Karpas-422 (cell line): ENCODE data around the gene PTGS1. TPM values are rescaled to one million over a fixed set of nuclear protein-coding genes. Genes with fewer than 3 reads are reported as not detected.

Experiments used
- DNase-seq: peaks from one replicate; pipeline ENCODE4 v3.0.0-alpha.2; 2015
- H2AFZ ChIP-seq: fragments of 200-600 bp; sonication (generic); 2 replicates; pipeline ENCODE4 v1.6.1; 2014; ENCODE audit warnings: antibody characterized with exemption, low read length, mixed read lengths
- H3K27ac ChIP-seq: fragments of 200-600 bp; sonication (generic); 2 replicates; pipeline ENCODE4 v1.5.1; 2014; ENCODE audit warnings: mild to moderate bottlenecking, low read length, moderate library complexity
- H3K27me3 ChIP-seq: fragments of 200-600 bp; sonication (generic); 2 replicates; pipeline ENCODE4 v1.6.1; 2014; ENCODE audit warnings: low read length, mixed read lengths
- H3K36me3 ChIP-seq: fragments of 200-600 bp; sonication (generic); 2 replicates; pipeline ENCODE4 v1.6.1; 2014; ENCODE audit warnings: low read length, mixed read lengths; ENCODE audit not compliant: insufficient read depth
- H3K4me1 ChIP-seq: fragments of 200-600 bp; sonication (generic); 2 replicates; pipeline ENCODE4 v1.6.1; 2014; ENCODE audit warnings: mild to moderate bottlenecking, low read length, mixed read lengths
- H3K4me2 ChIP-seq: fragments of 200-600 bp; sonication (generic); 2 replicates; pipeline ENCODE4 v1.6.1; 2014; ENCODE audit warnings: low read length, low read depth, mild to moderate bottlenecking; ENCODE audit not compliant: poor library complexity, severe bottlenecking
- H3K4me3 ChIP-seq: fragments of 200-600 bp; sonication (generic); 2 replicates; pipeline ENCODE4 v1.5.1; 2014; ENCODE audit warnings: mild to moderate bottlenecking, antibody characterized with exemption, low read length, mixed read lengths
- H3K79me2 ChIP-seq: fragments of 200-600 bp; sonication (generic); 2 replicates; pipeline ENCODE4 v1.6.1; 2014; ENCODE audit warnings: mild to moderate bottlenecking, low read length, mixed read lengths
- H3K9ac ChIP-seq: fragments of 200-600 bp; sonication (generic); 2 replicates; pipeline ENCODE4 v1.6.0; 2014; ENCODE audit warnings: low read length
- H3K9me2 ChIP-seq: fragments of 200-600 bp; sonication (generic), shearing (Covaris generic); replicated peaks from 2 replicates; pipeline ENCODE4 v1.6.0; 2014; ENCODE audit warnings: mild to moderate bottlenecking, low read length, moderate library complexity; ENCODE audit not compliant: insufficient read depth
- H3K9me3 ChIP-seq: fragments of 300-700, 200-600 bp; sonication (generic); 2 replicates; pipeline ENCODE4 v1.6.1; 2014; ENCODE audit warnings: low read length, mixed read lengths
- H4K20me1 ChIP-seq: fragments of 200-600 bp; sonication (generic); 2 replicates; pipeline ENCODE4 v1.6.1; 2014; ENCODE audit warnings: mild to moderate bottlenecking, antibody characterized with exemption, low read length, low read depth; ENCODE audit not compliant: insufficient read depth
- small RNA-seq: library from RNA; depleted of rRNA; stranded (forward); fragments of <200 nt; gene quantifications from one replicate; pipeline ENCODE3, GENCODE V24; 2014
- total RNA-seq: library from RNA; depleted of rRNA; stranded (reverse); fragments of >200 nt; shearing (Covaris generic); gene quantifications from 2 replicates; pipeline ENCODE4 v1.2.3, GENCODE V29; 2014; ENCODE audit warnings: low replicate concordance; rRNA removed

The PTGS1 gene
- total RNA-seq, 1 experiment from 2014 or later = not detected

- no peak for DNase-seq
- peaks cover 10% of the 10 kb centered on the region for H3K4me1 ChIP-seq
- no peaks in the 10 kb centered on the region for H4K20me1 ChIP-seq
- H3K9ac ChIP-seq = no peak overlapping the region
- H3K27me3 ChIP-seq = peaks cover under 1% of the 10 kb centered on the region; the same call in 1 of the 2 replicates
- H2AFZ ChIP-seq = no peak overlapping the region
- no peaks in the 10 kb centered on the region for H3K9me2 ChIP-seq
- H3K27ac ChIP-seq = no peak overlapping the region
- H3K4me2 ChIP-seq = no peak overlapping the region
- no peaks in the 10 kb centered on the region for H3K9me3 ChIP-seq
- H3K79me2 ChIP-seq = no peaks in the 10 kb centered on the region
- H3K4me3 ChIP-seq = no peak overlapping the region
- no peaks in the 10 kb centered on the region for H3K36me3 ChIP-seq
Measured at GRCh38 chr9:122425087-122425486, 54.3 kb downstream of the PTGS1 start.

GRCh38 chr9:122426723-122427122 is 55.9 kb downstream of the PTGS1 start:
- H3K9me3 ChIP-seq = no peaks in the 10 kb centered on the region
- no peak for DNase-seq

GRCh38 chr9:122442568-122442967 is 71.7 kb downstream of the PTGS1 start:
- Histone ChIP-seq H3K4me1 (no peaks in the 10 kb centered on the region), H3K9me3 (no peaks in the 10 kb centered on the region), H3K27me3 (no peaks in the 10 kb centered on the region), H3K27ac (no peak overlapping the region), H3K79me2 (no peaks in the 10 kb centered on the region), H3K9me2 (no peaks in the 10 kb centered on the region), H3K9ac (no peak overlapping the region), H2AFZ (no peak overlapping the region), H3K4me2 (no peak overlapping the region), H3K4me3 (no peak overlapping the region), H3K36me3 (no peaks in the 10 kb centered on the region), H4K20me1 (no peaks in the 10 kb centered on the region)
- no peak for DNase-seq

More at GRCh38 chr9:122426723-122427122, 55.9 kb downstream of the PTGS1 start:
- Histone ChIP-seq H3K9ac (no peak overlapping the region), H4K20me1 (no peaks in the 10 kb centered on the region), H3K79me2 (no peaks in the 10 kb centered on the region), H3K27ac (no peak overlapping the region), H3K27me3 (no peaks in the 10 kb centered on the region), H3K4me1 (peaks cover 10% of the 10 kb centered on the region), H3K36me3 (no peaks in the 10 kb centered on the region), H3K4me3 (no peak overlapping the region), H2AFZ (no peak overlapping the region), H3K9me2 (no peaks in the 10 kb centered on the region), H3K4me2 (no peak overlapping the region)

GRCh38 chr9:122444041-122444733 is 73.4 kb downstream of the PTGS1 start:
- Histone ChIP-seq H3K4me1 (no peaks in the 10 kb centered on the region), H3K9ac (no peak overlapping the region), H3K9me3 (no peaks in the 10 kb centered on the region), H3K27me3 (no peaks in the 10 kb centered on the region), H3K9me2 (no peaks in the 10 kb centered on the region), H3K4me3 (no peak overlapping the region), H3K79me2 (no peaks in the 10 kb centered on the region), H3K4me2 (no peak overlapping the region), H3K27ac (no peak overlapping the region), H3K36me3 (no peaks in the 10 kb centered on the region), H2AFZ (no peak overlapping the region), H4K20me1 (no peaks in the 10 kb centered on the region)
- no peak for DNase-seq

Small RNA genes within 50 kb of the gene (small RNA-seq; reads per million reads assigned to genes)
- not detected for gene AL162424.1

Other genes starting within 250 kb of the PTGS1 start
- gene NDUFA8, start 211.2 kb upstream of the PTGS1 start, total RNA-seq = 39.7 and 42.7 TPM in 2 replicates
- gene MORN5, start 211.1 kb upstream of the PTGS1 start, total RNA-seq = not detected in 2 replicates
- gene LHX6, start 142.1 kb upstream of the PTGS1 start, total RNA-seq = not detected in 2 replicates
- 8.5 and 14.5 TPM in 2 replicates for gene RBM18, start 106.2 kb upstream of the PTGS1 start, total RNA-seq
- gene MRRF, start 106.1 kb upstream of the PTGS1 start, total RNA-seq = 36.3 and 67.3 TPM in 2 replicates
- not detected in 2 replicates for gene OR1J1, start 106.9 kb downstream of the PTGS1 start, total RNA-seq
- gene OR1J2, start 139.8 kb downstream of the PTGS1 start, total RNA-seq = not detected in 2 replicates
- gene OR1J4, start 148.1 kb downstream of the PTGS1 start, total RNA-seq = not detected in 2 replicates
- not detected in 2 replicates for gene OR1N1, start 156.3 kb downstream of the PTGS1 start, total RNA-seq
- gene OR1N2, start 182.1 kb downstream of the PTGS1 start, total RNA-seq = not detected in 2 replicates
- gene OR1L8, start 212.4 kb downstream of the PTGS1 start, total RNA-seq = 0.40 TPM in 1 of 2 replicates, not detected in the other
- gene OR1Q1, start 243.7 kb downstream of the PTGS1 start, total RNA-seq = not detected in 2 replicates